NOMO-1 treated with dmso at 0.1 percent for 144 hours (cell line): ENCODE data around the gene SUGCT.
A peak's percentile ranks its signal among the peaks of the same experiment; 100 is the strongest.
"Not testable (repeated sequence)": the region's sequence is repeated elsewhere in the genome, so short reads cannot be mapped to it uniquely, and the experiment has no call there.

ENCODE experiments used
- DNase-seq: peaks from one replicate; lab custom pipeline; 2025; ENCODE audit not compliant: unreplicated experiment; lab: John Stamatoyannopoulos, UW

SUGCT gene

DNA sequence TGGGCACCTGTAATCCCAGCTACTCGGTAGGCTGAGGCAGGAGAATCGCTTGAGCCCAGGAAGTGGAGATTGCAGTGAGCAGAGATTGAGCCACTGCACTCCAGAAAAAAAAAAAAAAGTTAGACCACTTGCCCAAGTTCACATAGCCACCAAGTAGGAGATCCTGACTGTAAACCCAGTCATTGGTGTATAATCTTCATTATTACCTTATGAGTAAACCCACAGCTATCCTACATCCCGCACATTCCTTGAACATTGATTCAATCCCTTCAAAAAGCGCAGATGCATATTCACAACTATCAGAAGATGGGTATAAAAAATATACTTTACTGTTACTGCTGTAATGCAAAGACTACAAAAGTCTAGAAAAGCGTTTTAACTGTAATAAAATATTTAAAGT, 512.9 kb downstream of the SUGCT start:
- no peak for DNase-seq

DNA sequence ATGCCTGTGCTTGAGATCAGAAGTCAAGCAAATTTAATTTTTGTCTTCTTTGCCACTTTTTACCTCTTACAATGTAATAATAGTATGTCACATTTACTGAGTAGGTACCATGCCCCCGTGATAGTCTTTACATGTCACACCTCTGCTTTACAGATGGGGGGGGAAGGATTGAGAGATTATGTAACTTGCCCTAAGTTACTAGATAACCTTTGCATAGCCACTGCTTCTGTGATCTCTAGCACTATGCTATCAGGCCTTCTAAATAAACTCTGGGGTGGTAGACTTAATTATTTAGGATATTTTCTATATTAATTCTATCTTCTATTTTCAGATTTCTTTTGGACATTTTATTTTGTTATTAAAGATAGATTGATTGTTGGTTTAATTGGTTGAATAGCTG, 514.4 kb downstream of the SUGCT start:
- DNase-seq, result no peak

DNA sequence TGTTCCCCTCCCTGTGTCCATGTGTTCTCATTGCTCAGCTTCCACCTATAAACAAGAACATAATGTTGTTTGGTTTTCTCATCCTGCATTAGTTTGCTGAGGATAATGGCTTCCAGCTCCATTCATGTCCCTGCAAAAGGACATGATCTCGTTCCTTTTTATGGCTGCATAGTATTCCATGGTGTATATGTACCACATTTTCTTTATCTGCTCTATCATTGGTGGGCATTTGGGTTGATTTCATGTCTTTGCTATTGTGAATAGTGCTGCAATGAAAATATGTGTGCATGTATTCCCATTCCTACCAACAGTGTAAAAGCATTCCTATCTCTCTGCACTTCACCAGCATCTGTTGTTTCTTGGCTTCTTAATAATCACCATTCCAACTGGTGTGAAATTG, 516.1 kb downstream of the SUGCT start:
- not testable (repeated sequence) for DNase-seq

DNA sequence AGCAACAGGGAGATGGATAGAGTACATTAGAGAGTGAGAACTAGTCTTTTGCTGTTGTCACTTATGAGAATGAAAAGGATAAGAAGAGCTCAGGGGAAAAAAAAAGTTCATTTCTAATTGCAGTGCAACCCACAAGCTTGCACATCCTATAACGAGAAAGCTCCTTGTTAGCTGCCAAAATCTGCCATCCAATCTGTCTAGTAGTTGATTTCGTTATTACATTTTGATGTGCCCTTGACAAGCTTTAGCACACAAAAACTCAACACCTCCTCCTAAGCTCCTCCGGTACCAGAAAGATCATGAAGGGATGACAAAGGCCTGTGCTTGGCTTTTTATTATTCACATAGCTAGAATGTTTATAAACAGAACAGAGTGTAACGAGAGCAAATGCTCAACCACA, 519.4 kb downstream of the SUGCT start:
- DNase-seq, result no peak

DNA sequence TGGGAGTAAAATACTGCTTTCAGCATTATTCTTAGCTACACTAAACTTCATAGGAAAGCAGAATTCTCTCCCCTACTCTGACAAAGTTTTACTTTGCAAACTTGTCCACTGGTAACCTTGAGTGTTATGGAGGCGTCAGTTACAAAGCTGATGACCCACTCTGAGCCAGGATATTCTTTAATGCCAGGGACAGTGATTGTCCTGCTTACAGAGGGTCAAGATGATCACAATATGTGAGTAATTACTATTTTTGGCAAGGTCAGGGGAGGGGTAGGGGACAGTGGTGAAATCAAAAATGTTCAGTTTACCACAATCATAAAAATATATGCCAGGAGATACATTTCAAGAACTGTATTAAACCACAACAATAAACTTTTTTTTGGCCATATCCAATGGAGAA, 520.6 kb downstream of the SUGCT start:
- no peak for DNase-seq

DNA sequence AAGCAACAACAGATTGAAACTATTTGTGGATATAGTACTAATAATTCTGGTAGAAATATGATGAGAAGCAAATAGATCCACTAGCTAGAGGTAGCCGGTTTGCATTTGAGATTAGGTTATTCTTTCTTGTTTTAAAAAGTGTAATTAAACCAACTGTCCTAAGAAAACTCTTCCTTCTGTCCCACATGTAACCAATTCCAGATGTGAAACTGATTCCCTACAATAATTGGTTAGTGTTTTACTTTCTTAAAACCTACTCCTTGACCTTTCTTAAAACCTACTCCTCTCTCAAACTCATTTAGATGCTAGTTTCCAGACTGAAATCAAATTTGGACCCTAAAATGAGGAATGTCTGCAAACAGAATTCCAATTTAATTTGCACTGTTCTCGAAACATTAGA, 521.5 kb downstream of the SUGCT start:
- no peak for DNase-seq

DNA sequence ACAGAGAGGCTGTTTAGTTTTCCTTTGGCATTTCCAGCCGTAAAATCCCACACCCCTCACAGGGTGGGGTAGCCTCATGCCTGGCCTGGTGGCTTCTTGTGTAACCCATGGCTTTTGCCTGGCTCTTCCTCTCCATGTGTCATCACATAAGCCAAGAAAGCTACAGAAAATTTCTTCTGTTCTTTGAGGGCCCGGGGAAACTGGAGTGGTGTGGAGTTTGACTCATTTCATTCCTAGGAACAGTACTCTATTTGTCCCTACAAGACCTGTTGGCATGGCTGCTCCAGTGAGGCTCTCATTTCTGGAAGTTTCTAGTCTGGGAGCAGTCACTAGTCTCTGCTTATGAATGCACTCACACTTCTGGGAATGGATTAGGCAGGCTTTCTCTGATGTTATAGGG, 523.9 kb downstream of the SUGCT start:
- DNase-seq, result no peak

DNA sequence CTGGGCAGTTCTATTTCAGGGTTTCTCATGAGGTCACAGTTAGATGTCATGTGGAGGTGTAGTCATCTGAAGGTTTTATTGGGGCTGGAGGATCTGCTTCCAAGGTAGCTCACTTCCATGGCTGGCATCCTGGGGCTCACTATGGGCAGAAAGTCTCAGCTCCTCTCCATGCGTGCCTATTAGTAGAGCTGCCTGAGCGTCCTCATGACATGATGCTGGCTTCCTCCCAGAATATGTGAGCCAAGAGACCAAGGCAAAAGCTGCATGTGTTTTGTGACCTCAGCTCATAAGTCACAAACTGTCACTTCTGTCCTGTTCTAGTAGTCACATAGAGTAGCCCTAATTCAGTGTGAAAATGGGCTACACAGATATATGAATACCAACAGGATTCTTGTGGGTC, 524.4 kb downstream of the SUGCT start:
- DNase-seq, result no peak

DNA sequence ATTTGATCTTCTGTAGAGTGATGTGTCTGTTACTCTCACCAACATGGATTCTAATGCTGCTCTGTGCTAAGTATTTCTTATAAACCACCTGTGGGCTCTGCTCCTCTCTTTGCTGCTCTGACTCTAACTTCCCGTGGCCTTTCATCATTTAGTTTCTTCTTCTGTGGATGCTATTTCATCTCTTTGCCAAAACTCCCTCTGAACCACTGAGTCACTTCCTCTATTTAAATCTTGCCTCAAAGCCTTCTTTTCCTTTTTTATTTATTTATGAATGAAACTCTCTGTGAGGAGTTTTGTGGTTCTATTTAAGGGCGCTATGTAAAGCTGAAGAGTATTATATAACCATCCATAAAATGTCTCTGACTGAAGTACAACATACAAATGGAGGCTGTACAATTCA, 538.5 kb downstream of the SUGCT start:
- peak; percentile 54 for DNase-seq

DNA sequence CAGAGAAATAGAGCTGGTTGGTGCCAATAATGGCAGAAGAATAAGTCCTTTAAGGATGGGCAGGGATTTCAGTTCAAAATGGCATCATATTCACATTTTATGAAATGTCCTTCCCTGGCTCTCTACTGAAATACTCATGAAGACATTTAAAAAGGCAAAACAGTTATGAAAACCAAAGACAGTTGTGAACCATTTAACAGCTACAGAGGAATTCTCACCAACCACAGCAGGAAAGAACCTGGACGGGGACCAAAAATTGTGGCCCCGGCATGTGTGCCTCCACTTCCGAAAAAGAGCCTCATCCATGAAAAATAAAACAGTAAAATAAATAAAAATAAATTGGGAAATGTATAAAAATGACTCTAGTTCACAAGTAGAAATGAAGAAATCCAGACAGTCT, 539.5 kb downstream of the SUGCT start:
- DNase-seq, result no peak

DNA sequence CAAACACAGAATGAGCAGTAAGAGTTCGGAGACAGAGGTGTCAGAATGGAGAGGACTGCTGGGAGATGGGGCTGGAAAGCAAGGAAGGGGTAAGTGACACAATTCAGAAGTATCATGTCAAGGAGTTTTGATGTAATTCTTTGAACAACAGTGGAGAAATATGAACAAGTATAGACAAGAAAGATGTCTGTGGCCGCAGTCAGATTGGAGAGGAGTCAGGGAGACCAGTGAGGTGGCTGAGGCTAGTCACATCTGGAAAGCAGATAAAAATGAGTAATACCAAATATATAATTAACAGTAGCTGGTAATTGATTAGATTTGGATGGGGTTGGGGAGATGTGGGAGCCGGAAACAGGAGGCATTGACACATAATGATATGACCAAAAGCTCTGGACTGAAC, 540.9 kb downstream of the SUGCT start:
- DNase-seq, result no peak

DNA sequence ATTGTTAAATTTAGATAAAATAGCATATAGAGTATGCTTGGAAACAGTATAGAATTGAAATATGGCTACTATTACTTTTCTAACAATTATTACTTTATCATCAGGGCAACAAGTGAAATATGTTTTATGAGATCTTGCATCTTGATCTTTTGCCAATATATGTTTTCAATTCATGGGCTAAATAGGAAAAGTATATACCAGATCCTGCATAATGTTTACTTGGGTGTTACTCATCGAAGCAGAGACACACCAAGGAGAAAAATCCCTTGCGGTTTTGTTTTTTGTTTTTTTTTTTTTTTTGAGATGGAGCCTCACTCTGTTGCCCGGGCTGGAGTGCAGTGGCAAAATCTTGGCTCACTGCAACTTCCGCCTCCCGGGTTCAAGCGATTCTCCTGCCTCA, 541.4 kb downstream of the SUGCT start:
- DNase-seq, result no peak

DNA sequence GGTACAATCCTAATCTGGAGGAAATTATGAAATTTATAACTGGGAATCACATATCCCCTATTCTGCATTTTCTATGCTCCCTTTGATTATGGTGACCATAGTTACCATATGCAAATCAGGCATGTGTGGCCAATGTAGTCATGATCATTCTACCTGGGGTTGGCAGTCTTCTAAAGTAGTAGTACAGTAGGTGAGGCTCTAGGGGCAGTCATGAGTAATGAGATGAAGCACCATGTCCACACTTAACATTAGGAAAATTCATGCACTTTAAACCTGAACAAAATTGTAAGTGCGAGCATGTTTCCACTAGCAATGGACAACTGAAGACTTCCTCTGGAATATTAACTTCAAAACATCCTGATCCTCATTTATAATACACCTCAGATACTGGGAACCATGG, 545.9 kb downstream of the SUGCT start:
- DNase-seq, result no peak

DNA sequence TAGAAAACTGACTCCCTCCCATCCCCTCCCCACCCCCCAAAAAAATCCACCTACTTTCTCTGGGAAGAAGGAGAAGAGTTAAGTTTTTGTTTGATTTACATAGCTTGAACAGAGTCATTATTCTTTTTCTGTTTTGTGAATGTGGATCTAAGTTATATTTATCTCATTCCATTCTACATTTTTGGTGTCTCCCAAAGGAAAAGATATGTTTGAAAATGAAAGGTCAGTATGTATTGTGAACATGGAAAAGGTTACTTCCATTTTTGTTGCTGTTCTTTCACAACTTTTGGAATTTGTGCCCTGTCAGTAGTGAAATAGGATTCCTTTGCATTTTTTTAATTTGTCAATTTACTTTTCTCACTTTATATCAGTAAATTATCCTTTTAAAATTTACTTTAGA, 547.9 kb downstream of the SUGCT start:
- no peak for DNase-seq

DNA sequence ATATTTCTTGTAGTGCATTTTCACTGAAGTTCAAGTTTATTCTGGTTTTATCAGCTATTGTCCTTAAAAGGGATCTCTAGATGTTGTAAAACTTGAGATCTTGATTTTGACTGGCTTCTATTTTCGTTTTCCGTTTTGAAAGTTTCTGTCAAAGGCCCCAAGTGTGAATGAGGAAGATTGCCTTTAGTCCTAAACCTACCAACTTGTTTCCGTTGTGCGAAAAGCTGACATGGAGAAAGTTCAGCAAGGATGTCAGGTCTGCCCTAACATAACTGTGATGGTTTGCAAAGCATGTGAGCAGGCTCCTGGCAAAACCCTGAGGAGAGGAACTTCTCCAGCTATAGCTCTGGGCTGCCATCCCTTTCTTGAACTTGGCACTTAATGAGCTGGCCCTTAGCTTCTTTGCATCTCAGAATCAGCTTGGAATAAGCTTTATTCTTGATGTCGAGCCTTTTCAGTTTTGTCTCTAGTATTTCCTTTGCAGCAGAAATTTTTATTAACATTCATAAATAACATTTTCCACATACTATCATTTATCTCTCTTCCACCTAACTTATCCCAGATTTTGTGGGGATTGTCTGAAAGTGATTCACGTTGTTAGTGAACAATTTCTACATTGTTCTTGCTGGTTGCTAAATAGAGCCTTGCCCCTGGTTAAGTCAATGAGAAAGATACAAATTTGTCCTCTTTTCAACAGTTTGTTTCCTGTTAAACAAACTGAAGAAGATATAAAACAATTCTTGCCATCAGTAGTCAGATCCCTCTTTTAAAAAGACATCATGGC, 559.4 kb downstream of the SUGCT start:
- no peak for DNase-seq

DNA sequence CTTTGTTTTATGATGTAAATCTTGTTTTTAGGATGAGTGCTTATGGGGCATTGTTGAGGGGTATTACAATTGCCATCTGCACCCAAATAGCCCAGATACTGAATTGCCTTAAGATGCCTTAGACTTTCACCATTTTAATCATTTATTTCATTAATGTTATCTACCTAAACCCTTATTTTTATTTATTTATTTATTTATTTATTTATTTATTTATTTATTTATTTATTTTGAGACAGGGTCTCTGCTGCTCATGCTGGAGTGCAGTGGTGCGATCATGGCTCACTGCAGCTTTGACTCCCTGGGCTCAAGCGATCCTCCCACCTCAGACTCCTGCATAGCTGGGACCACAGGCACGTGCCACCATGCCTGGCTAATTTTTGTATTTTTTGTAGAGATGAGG, 560.2 kb downstream of the SUGCT start:
- no peak for DNase-seq

DNA sequence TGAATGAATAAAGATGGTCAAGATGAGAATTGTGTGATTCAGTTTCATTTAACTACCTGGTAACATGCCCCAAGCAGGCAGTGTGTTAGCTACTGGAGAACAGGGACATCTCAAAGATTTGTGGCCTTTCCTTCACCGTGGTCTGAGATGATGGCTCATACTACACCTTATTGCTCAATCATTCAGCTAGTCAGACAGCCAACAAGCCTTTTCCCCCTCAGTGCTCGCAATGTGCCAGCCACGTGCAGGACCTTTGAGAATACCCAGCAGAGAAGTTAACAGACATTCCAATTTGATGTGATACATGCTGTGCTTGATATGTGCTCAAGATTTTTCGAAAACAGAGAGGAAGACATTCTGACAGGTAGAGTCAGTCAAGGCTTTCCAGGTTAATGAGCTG, 562.8 kb downstream of the SUGCT start:
- DNase-seq, result no peak

DNA sequence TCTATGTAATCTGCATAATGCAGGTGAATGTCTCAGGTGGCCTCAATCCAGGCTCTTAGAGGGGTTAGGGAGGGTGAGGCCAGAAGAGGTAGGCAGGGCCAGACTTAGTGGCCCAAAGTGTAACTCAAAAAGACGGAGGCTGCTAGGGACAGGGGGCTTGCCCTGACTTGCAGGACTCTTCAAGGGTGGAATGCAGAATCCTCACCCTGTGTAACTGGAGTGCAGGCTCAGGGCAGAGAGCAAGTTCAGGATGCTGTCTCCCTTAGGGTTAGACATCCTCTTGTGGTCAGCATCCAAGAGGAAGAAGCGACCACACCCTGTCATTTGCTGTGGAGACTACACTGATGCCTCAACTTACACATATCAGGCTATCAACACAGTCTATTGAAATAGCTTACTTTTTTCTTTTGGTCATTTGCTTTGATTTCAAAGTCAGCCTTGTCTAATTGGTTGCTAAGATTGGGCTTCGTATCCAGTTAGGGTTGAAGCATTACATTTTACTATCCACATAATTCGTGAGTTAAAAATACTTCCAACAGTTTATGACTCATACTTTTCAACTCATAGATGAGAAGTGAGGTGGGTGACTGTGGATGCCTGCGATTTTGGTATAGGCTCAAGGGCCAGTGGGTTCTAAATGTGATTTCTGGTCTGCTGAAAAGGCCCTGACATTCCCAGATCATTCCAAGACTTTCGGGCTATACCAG, 563.6 kb downstream of the SUGCT start:
- no peak for DNase-seq

DNA sequence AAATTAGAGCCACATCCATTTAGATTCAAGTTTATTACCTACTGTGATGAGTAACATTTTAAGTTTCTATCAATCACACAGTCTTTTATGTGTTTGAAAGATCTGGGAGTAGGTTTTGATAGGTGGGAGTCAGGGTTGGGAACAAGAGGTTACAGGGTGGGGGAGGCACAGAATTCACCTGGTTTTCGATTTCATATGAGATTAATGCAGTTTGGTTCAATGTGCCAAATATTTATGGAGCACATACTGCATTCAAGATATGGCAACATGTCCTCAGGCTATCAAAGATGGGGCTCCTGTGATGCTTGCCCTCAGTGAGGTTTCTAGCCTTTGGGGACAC, 564.1 kb downstream of the SUGCT start:
- DNase-seq, result no peak

DNA sequence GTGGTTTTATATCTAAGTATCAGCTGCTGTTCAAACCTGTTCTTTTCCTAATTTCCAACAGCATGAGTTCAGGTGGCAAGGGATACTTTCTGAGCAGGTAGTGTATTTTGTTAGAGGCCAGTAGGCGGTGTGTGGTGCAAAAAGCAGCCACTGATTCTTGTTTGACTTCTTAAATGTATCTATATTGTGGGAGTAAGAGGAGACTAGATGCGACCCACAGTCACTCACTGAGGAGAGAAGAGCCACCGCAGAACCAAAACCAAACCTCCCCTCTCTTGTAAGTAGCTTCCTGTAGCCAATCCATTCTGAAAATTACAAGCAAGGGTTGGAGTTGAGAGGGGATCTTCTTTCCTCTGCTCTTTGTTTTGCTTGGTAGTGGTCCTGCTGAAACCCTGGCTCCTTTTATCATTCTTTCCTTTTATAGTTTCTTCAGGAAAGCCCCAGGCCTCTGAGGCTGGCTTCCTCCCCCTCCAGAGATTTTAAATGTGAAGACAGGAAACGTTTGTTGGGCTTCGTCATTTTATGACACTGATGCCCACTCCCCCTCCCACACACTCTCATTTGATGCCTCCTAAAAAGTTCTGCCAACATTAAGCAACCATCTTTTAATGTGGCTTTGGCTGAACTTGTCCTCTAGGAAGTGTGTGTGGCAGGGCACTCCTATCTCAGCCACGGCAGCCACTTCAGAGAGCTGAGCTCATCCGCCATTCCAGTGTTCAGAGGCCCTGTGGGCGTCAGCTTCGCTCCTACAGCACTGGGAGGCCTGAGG, 566.0 kb downstream of the SUGCT start:
- no peak for DNase-seq

DNA sequence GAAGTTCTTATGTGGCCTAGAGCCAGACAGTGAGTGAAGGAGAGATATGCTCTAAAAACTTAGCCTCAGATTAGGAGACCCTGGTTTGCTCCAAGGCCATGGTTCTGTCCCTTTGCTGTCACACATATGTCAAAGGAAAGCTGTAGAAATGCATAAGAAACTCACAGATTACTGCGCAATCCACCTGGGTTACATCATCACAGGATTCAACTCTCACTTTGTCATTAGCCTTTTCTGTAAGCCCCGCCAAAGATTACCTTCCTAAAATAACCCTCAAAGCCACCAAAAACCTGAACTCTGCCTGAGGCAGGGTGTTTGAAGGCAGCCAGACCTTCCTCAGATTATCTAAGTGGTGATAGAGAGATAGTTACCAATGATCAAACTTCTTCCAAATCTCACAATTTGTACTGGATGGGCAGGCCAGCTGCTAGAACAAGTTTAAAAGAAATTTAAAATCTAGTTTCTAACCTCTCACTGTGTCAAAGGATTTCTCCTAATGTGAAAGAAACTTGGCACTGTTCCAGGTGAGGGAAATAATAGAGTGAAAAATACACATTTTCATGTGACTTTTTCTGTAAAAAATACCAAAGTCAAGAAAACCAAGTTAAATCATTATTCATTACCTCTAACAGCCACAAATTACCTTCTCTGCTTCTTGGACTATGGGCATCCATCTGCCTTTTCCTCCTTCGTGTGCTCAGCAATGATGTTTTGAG, 567.2 kb downstream of the SUGCT start:
- peak; percentile 51 for DNase-seq

DNA sequence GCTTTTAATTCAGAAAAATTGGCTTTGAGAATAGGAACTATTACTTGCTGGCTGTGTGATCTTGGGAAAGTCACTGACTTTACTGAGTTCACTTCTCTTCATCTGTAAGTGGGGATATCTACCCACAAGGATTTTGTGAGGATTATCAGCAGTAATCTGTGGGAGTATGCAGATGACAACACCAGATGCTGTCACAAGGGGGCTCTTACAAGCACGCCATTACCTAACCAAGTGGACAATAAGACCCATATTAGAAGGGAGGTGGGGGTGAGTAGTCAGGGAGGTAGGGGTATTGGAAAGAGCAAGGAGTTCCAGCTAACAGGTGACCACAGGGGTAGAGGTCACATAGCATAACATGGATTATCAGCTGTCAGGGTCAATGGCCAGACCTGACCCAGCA, 569.4 kb downstream of the SUGCT start:
- DNase-seq, result no peak
